Coronary artery (tissue), 2 donors: ENCODE results near the gene PTH.

ENCODE experiments used
- DNase-seq: peaks from one replicate; pipeline ENCODE4 v3.0.0-alpha.2; 2017; ENCODE audit warnings: low spot score
- H3K27ac ChIP-seq, 2 donors: fragments of 200-600 bp; sonication (generic); one replicate each; pipeline ENCODE4 v1.5.1; 2016 to 2019
- H3K4me3 ChIP-seq: fragments of 200-600 bp; sonication (generic); 2 replicates; pipeline ENCODE4 v1.5.1; 2016; ENCODE audit warnings: mild to moderate bottlenecking, moderate library complexity
- CTCF ChIP-seq: fragments of 200-600 bp; sonication (generic); IDR thresholded peaks from one replicate; pipeline ENCODE4 v1.5.1; 2019; ENCODE audit warnings: antibody characterized with exemption

The PTH gene

GRCh38 chr11:13468750-13469149 is 27.0 kb downstream of the PTH start:
- no peak for DNase-seq
- no peak overlapping the region for H3K27ac ChIP-seq
- TF ChIP-seq CTCF: no peak
- H3K4me3 ChIP-seq: no peak overlapping the region

- peak overlapping the region; percentile 36 for H3K4me3 ChIP-seq
- no peak for DNase-seq
- TF ChIP-seq CTCF: no peak
- no peak overlapping the region for H3K27ac ChIP-seq
These were observed 29.9 kb downstream of the PTH start for GRCh38 chr11:13465909-13466371.

- Histone ChIP-seq H3K4me3 (peak overlapping the region; percentile 80), H3K27ac (peak overlapping the region in 1 of 2 donors; percentile 95)
- TF ChIP-seq CTCF: no peak
- no peak for DNase-seq
These were observed 32.0 kb downstream of the PTH start for GRCh38 chr11:13463779-13464290.

- no peak for TF ChIP-seq CTCF
- H3K27ac ChIP-seq: peak within 1 kb of the TSS; percentile 80 to 95
- H3K4me3 ChIP-seq: peak within 1 kb of the TSS; percentile 80
- DNase-seq: peak; percentile 94
These were observed 32.7 kb downstream of the PTH start, which contains the start of gene BTBD10 for GRCh38 chr11:13462901-13463778. Gene BTBD10 (minus strand): TSS chr11:13463222. CDS start chr11:13445124, 18,098 bp downstream.

- DNase-seq: peak; percentile 75
- H3K27ac ChIP-seq: peak overlapping the region; percentile 80 to 95
- TF ChIP-seq CTCF: no peak
- peak overlapping the region; percentile 80 for H3K4me3 ChIP-seq
These were observed 33.4 kb downstream of the PTH start for GRCh38 chr11:13462311-13462900.

- no peak overlapping the region for H3K4me3 ChIP-seq
These were observed 34.5 kb downstream of the PTH start for GRCh38 chr11:13461291-13461690.

More at GRCh38 chr11:13461291-13461690, 34.5 kb downstream of the PTH start:
- no peak overlapping the region for H3K27ac ChIP-seq
- TF ChIP-seq CTCF: no peak
- DNase-seq: no peak
